Melanocyte of skin (primary cell): ENCODE measurements around the gene GNG11. TPM values are rescaled to one million over a fixed set of nuclear protein-coding genes. Genes with fewer than 3 reads are reported as not detected.

ENCODE experiments used
- small RNA-seq, 2 donors: library from RNA; depleted of rRNA; stranded (forward); fragments of <200 nt; gene quantifications; one replicate each; pipeline ENCODE3, GENCODE V24; 2012
- total RNA-seq, 2 donors: library from RNA; depleted of rRNA; stranded (reverse); fragments of >200 nt; gene quantifications; 2 replicates each; pipeline ENCODE4 v1.2.3, GENCODE V29; 2012

Gene GNG11
- 10 to 100 TPM; 18.6 to 29.3 TPM for total RNA-seq

GRCh38 chr7:93921607-93922566 lies at the start of gene GNG11:
GNG11 (plus strand) TSS chr7:93921735; CDS start chr7:93922138, 403 bp downstream.

GRCh38 chr7:93890464-93891068 lies 31.0 kb upstream of the GNG11 start, which contains the start of gene TFPI2:
TFPI2 (minus strand) TSS chr7:93890753; CDS start chr7:93890678, 75 bp downstream.

GRCh38 chr7:93906267-93906666 lies 15.3 kb upstream of the GNG11 start, which contains the start of gene GNGT1:
GNGT1 (plus strand) TSS chr7:93906567; CDS start chr7:93906747, 180 bp downstream.

Small RNA genes lying within 50 kb of the gene (small RNA-seq; reads per million reads assigned to genes)
- 0 reads per million in 2 donors for gene AC002076.2

Other genes starting within 250 kb of the GNG11 start
- 1 to 10 TPM; 3.4 to 4.7 TPM for gene TFPI2, start 31.0 kb upstream of the GNG11 start, total RNA-seq
- gene GNGT1, start 15.2 kb upstream of the GNG11 start, total RNA-seq = not detected
- gene BET1, start 82.6 kb downstream of the GNG11 start, total RNA-seq = 10 to 100 TPM; 17.2 to 19.6 TPM